22Rv1 (cell line): Measurements from ENCODE around the gene LOXL4.

Experiments
- ZFX ChIP-seq: fragments of 450-650 bp; IDR thresholded peaks from 2 replicates; pipeline ENCODE4 v1.6.1; 2017; ENCODE audit warnings: antibody characterized with exemption, borderline replicate concordance
- TF ChIP-seq, protein P1 (sequence below): fragments of 450-650 bp; IDR thresholded peaks from 2 replicates; pipeline ENCODE4 v1.5.1; 2017; ENCODE audit warnings: mild to moderate bottlenecking

DNA sequence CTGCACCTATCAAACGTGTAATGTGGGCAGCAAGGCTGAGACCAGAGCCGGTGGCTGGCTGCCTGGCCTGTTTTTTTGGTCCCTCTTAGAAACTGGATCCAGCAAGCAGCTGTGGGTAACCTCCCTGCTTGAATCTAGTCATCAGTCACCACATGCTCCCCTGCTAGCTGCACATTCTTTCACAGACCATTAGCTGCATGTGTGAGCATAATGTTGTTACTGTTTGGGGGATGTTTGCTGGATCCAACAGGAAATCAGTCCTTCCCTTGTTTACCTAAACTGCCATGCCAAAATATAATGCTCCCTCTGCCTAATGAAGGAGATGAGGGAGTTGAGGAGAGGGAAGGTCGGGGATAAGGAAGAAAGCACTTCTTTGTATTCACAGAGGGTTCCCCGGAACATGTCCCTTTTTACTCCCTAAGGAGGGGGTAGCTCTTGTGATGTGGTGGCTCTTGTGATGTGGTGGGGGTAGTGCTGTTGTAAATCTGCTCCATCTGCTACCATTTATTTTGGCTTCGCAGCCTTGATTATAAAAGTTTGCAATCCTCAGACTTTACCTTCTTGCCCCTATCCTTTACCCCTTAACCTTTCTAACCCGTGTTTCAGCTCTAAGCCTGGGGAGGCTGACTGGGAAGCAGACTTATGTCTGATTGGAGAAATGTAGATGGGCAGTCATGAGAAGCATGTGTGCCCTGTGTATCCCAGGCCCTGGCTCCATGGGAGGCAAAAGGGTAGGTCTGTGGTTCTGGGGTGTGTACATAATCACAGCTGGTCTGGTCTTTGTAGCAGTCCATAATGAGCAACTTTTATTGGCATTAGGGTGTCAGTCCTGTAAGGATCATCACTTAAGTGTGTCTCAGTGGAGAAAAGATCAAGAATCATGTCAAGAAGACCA lies 20.8 kb downstream of the LOXL4 start:
- TF ChIP-seq, protein P1, sequence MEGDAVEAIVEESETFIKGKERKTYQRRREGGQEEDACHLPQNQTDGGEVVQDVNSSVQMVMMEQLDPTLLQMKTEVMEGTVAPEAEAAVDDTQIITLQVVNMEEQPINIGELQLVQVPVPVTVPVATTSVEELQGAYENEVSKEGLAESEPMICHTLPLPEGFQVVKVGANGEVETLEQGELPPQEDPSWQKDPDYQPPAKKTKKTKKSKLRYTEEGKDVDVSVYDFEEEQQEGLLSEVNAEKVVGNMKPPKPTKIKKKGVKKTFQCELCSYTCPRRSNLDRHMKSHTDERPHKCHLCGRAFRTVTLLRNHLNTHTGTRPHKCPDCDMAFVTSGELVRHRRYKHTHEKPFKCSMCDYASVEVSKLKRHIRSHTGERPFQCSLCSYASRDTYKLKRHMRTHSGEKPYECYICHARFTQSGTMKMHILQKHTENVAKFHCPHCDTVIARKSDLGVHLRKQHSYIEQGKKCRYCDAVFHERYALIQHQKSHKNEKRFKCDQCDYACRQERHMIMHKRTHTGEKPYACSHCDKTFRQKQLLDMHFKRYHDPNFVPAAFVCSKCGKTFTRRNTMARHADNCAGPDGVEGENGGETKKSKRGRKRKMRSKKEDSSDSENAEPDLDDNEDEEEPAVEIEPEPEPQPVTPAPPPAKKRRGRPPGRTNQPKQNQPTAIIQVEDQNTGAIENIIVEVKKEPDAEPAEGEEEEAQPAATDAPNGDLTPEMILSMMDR: no peak
- TF ChIP-seq ZFX: no peak
